GOT3 (cell line): ENCODE data around the gene TEX48.

Experiments
- DNase-seq: peaks from one replicate; lab custom pipeline; 2025; ENCODE audit warnings: mixed read lengths; lab: John Stamatoyannopoulos, UW

TEX48 gene

GRCh38 chr9:114666851-114667250 is 15.1 kb downstream of the TEX48 start:
- no peak for DNase-seq

DNA sequence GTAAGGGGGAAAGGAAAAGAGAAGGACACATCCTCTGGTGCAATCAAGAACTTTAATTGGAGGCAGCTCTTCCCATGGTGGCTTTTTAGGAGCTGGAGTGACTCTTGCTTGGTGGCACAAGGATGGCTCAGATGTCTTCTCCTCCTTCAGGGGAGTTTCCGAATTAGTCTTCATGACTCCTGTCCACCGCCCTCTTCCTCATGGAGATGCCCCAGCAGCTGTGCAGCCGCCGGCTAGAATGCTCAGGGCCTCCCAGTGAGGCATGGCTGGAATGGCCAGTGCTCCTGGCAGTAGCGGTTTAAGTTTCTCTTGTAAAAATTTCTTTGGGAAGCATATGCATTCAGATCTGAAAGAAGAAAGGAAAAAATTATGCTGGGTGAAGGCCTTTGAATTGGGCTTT is 15.6 kb downstream of the TEX48 start:
- DNase-seq, result no peak

DNA sequence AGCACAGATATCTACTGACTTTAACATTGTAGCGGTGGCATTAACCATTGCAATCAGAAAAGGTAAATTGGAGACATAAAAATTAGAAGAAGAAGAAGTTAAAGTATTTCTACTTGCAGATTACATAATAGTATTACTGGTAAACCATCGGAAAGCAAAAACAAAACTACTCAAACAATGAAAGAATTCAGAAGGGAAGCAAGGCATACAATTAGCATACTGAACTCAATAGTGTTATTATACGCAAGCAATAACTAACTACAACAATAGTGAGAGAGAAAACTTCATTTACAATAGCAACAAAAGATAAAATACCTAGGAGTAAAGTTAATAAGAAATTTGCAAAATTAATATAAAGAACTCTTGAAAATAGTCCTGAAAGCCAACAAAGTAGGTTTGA is 17.8 kb downstream of the TEX48 start:
- no peak for DNase-seq

DNA sequence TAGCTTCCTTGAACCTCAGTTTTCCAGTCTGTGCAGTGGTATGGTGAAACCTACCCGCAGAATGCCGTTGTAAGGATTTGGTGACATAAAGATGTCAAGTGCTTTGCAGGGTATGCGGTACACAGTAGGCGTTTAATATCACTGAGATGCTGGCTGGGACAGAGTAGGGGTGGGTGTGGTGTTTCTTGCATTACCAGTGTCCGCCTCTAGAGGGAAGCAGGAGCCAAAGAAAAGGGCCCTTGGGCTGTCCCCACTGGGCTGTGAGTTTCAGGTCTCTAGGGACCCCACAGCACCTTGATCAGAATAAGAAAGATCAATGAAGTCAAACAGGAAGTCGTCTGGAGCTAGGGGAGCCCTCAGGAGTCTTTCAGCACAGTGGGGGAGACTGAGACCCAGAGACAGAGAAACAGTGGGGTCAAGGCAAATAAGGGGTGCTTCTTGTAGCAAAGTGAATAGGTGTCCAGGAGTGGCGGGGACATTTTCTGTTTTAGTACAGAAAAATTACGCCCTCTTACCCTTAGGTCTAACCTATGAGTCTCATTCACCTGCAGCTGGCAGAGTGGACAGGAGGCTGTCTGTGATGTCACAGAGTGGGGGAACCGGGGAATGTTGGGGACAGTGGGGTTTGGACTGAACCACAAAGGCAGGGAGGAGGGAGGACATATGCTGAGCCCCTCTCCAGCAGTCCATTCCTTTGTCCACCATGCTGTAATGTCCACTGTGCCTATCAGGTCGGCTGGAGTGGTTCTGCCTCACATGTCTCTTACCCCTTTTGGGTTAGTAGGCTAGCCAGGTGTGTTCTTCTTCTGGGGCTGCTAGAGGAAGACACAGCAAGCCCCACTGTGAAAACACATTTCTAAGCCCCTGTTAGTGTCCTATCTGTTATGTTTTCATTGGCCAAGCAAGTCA is 19.7 kb downstream of the TEX48 start:
- DNase-seq, result no peak

- no peak for DNase-seq
These were observed 24.3 kb downstream of the TEX48 start, which contains the start of gene TEX53 for GRCh38 chr9:114657705-114658104. TEX53 (minus strand) TSS chr9:114657805; CDS start chr9:114657774, 31 bp downstream.

DNA sequence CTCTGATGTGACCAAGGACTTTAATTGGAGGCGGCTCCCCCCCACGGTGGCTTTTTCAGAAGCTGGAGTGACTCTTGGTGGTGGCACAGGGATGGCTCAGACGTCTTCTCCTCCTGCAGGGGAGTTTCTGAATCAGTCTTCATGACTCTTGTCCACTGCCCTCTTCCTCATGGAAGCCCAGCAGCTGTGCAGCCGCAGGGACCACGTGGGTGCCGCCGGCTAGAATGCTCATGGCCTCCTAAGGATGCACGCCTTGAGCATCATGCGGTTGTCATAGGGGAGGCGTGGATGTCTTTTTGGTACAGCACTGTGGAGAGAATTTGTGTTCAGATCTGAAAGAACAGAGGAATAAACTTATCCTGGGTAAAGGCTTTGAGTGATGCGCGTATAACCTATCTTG is 25.7 kb downstream of the TEX48 start:
- no peak for DNase-seq

- DNase-seq, result no peak
These were observed 26.3 kb downstream of the TEX48 start for GRCh38 chr9:114655689-114656088.

DNA sequence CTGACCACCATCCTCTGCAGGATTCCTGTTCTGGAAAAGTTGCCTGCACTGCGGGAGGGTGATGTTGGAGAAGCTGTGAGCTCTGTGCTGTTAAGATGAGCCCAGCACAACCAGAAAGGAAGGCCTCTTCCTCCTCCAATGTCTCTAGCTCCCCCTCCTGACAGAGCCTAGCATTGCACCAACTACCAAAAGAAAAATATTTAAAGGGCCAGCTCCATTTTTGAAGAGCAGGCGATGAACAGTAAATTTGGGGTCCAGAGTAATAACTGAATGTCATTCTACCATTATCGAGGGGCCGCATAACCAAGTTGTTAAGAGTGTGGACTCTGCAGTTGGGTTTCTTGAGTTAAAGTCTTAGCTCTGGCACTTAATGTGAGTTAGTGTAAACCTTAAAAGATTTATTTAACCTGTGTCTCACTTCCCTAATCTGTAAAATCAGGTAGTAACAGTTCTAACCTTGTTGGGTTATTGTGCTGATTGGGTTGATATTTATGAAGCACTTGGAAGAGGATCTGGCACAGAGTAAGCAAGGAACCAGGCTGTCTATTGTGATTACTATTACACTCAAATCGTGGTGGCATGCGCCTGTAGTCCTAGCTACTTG is 28.3 kb downstream of the TEX48 start:
- no peak for DNase-seq

- no peak for DNase-seq
These were observed 29.0 kb downstream of the TEX48 start for GRCh38 chr9:114652776-114653555.

DNA sequence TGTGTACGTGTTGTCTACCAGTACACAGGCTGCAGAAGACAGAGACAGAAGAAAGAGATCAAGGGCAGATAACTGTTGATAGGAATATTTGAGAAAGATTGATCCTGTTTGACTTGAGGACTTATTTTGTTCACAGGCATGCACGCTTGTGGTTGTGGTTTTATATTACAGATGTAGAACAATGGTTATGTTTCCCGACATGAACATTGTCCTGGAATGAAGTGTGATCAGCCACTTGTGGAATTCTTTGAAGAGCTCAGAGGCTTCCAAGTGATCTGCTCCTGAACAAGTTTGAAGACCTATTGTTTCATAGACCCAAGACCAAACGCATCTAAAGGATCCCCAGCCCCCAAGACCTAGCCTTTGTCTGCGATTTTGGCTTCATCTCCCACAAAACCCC is 38.1 kb downstream of the TEX48 start:
- DNase-seq, result no peak

DNA sequence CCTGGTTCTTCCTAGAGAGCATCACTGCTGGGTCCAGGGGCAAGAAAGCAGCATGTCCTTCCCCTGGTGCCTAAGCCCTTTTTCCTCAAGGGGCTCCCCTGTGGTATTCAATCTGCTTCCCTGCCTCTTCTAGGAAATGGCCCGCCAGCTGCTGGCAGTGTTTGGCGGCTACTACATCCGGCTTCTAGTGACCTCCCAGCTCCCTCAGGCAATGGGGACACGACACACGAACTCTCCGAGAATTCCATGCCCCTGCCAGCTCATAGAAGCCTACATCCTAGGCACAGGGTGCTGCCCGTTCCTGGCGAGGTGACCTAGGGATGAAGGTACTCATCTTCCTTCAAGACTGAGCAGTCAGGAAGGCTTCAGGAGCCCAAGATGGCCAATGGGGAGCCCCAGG is 39.0 kb downstream of the TEX48 start:
- DNase-seq, result no peak

DNA sequence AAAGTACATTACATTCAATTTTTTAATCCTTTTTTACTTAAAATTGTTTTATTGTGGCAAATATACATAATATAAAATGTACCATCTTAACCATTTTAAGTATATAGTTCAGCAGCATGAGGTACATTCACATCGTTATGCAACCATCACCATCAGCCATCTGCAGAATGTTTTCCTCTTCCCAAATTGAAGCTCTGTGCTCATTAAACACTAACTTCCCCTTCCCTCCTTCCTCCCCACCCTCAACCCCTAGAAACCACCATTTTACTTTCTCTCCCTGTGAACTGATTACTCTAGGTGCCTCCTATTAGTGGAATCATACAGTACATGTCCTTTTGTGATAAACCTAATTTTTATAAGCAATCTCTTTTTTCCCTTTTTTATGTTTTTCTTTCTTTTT is 40.0 kb downstream of the TEX48 start:
- no peak for DNase-seq

DNA sequence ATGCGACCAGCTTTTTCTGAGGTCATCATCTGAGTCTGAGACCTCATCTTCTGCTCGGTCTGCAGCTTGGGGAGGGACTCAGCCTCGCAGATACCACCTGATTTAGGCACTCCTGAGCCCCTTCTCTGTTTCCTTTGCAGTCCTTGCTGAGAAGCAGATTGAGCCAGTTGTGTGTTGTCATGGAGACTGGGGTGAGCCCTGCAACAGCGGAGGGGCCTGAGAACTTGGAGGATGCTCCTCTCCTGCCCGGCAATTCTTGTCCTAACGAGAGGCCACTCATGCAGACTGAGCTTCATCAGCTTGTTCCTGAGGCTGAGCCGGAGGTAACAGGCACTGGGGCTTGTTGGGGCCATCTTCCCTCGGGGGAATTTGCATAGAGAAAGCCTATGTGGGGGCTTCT is 43.6 kb downstream of the TEX48 start:
- DNase-seq, result no peak

- no peak for DNase-seq
These were observed 47.6 kb downstream of the TEX48 start for GRCh38 chr9:114634387-114634786.

GRCh38 chr9:114633438-114634089 is 48.4 kb downstream of the TEX48 start:
- DNase-seq, result no peak

DNA sequence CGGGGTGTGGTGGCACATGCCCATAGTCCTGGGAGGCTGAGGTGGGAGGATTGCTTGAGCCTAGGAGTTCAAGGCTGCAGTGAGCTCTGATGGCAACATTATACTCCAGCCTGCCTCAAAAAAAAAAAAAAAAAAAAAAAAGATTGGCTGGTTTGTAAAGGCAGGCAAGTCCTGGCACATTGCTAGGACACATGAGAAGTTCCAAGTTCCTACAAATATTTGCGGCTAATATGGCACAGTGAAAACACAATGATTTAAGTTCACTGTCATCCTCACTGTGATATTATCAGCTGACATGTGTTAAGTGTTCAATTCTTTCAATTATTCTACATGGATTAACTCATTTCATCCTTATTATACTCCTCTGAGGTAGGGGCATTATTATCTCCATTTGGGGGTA is 50.8 kb downstream of the TEX48 start:
- no peak for DNase-seq

DNA sequence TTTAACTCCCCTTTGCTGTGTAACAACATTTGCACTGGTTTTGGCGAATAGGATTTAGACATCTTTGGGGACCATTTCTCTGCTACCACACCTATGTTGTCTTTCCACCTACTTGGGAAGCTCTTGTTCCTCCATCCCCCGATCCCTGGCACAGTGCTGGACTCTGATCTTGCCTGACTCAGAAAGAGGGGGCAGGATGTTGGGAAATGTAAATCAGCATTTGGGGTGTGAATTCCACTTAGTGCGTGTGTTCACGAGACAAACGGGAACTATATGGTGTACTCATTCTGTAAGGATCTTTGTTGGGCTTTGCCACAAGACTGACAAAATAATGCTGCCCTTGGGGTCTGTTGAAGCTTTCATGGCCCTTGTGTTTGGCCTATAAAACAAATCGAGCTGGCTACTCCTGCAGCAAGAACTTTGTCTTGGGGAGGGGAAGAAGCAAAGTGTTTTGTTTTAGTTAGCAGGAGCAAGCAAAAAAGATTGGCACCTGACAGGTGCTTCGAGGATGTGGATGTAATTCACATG is 52.4 kb downstream of the TEX48 start:
- DNase-seq, result no peak

- DNase-seq, result no peak
These were observed 54.4 kb downstream of the TEX48 start for GRCh38 chr9:114627553-114627952.

GRCh38 chr9:114626415-114627020 is 55.5 kb downstream of the TEX48 start:
- no peak for DNase-seq

DNA sequence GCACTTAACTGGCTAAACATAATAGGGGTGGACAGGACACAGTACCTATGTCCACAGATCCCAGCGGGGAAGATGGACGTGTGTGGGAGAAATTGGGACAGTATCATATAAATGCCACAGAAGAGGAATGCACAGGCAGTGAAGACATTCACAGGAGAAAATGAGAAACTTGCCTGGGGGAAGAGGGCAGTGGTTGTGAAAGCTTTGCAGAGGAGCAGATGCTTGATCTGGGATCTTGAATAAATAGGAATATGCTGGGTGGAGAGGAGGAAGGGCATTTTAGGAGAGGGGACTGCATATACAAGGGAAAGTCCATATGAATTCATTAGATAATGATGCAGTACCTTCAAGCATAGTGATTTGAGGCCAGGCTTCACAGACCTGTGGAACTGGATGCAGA is 57.3 kb downstream of the TEX48 start:
- DNase-seq, result no peak

DNA sequence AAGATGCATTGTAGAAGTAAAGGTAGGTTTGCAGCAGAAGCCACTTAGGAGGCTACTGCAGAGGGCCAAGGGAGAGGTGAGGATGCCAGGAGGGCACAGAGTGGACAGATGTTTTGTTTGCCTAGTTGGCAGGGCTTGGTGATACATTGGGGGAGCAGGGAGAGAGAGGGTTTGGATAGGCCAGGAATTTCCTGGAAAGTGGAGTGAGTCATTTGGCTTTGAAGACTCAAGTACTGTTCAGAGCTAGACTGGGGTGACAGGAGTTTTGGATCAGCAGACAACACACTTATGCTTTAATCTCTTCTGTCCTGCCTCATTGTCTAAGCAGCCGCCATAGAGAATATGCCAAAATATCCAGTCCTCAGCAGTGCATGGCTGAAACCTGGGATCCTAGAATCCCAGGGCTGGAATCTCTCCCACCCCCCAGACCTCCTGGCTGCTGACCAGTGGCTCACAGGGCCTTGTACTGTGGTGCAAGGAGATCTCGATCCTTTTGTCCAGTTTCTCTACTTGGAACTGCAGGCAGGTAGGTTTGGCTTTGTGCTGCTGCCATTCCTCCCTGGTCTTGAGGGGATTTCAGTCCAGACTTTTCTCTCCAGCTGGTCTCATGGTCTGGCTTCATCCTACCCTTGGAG is 59.9 kb downstream of the TEX48 start:
- DNase-seq, result no peak
